Kidney tubule cell (primary cell): Measurements from ENCODE around the gene CRABP1.
"Not testable (repeated sequence)": the region's sequence is repeated elsewhere in the genome, so short reads cannot be mapped to it uniquely, and the experiment has no call there.

Experiments
- DNase-seq: peaks from one replicate; pipeline ENCODE4 v3.0.0-alpha.2; 2018; ENCODE audit warnings: low spot score

Gene CRABP1

DNA sequence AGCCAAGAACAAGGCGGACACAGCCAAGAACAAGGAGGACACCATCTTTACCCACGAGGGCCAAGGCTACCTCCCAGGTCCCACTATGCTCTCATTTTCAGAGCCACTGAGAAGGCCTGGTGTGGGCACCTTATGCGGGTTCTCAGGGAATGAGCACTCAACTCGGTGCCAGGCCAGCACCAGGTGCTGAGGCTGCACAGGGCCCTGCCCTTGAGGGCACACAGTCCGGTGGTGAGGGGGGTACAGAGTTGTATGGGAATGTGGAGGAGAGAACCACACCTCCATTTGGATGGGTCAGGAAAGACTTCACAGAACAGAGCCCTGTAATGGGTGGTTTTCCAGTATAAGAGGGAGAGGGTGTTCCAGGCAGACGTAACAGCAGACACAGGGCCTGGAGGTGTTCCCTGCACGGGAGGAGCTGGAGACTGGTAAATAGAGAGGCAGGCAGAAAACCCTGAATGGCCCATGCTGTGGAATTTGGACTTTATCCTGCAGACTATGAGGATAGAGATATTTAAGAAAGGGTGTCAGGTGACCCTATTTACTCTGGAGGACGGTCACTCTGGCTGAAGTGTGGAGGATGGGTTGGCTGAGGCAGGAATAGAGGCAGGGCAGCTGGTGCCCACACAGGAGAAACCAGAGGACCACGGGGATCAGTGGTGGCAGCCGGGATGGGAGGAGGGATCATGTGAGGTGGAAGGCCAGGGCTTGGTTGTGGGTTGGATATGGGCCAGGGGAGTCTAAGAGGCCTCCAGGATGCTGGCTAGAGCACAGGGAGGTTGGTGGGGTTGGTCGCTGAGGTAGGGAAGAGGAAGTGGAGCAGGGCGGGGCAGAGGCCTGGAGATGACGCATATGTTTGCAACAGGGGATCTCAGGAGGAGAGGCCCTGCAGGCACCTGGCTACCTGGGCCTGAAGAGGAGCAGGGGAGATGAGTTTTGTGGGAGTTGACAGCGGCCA lies 34.6 kb downstream of the CRABP1 start:
- peak; percentile 61 for DNase-seq

DNA sequence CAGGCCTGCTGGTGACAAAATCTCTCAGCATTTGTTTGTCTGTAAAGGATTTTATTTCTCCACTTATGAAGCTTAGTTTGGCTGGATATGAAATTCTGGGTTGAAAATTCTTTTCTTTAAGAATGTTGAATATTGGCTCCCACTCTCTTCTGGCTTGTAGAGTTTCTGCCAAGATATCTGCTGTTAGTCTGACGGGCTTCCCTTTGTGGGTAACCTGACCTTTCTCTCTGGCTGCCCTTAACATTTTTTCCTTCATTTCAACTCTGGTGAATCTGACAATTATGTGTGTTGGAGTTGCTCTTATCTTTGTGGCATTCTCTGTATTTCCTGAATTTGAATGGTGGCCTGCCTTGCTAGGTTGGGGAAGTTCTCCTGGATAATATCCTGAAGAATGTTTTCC lies 40.0 kb downstream of the CRABP1 start:
- not testable (repeated sequence) for DNase-seq

DNA sequence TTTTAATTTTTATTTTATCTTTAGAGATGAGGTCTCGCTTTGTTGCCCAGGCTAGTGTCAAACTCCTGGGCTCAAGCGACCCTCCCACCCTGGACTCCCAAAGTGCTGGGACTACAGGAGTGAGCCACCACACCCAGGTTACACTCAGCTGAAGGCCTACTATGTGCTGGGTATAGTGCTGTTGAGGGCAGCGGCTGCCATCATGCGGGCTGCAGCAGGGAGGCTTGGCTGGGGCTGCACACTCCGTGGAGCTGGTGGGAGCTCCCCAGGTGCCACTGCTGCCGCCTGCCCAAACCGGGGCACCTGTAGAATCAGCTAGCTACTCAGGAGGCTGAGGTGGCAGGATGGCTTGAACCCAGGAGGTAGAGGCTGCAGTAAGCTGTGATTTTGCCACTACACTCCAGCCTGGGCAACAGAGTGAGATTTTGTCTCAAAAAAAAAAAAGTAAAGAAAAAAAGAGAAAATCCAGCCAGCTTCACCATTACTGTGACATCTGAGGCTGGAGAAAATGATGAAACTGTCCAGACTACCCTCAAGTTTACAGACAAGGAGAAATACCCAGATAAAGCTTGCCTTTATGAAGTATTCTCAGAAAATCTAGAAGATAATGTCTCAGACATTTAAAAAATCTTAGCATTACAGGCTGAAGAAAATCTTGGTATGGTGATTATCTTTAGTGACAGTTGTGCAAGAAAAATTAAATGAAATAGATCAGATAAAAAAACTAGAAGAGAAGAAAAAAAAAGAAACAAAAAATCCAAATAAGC lies 42.1 kb downstream of the CRABP1 start:
- no peak for DNase-seq

DNA sequence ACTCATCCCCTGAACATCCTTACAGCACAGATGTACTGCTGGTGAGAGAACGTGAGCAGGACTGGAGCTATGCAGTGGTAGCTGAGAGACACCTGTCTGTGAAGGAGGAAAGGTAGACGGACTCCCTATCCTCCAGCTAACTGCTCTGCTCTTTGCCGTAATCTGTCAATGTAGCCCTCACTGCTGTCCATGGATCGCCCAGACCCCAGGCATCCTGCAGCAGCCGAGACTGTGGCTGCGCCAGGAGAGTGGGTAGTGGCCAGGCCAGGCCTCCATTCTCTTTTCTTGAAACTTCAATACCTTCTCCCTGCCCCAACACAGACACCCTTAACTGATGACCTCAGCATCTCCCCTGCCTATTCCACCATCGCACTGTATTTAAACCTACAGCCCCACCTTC lies 44.5 kb downstream of the CRABP1 start:
- no peak for DNase-seq

DNA sequence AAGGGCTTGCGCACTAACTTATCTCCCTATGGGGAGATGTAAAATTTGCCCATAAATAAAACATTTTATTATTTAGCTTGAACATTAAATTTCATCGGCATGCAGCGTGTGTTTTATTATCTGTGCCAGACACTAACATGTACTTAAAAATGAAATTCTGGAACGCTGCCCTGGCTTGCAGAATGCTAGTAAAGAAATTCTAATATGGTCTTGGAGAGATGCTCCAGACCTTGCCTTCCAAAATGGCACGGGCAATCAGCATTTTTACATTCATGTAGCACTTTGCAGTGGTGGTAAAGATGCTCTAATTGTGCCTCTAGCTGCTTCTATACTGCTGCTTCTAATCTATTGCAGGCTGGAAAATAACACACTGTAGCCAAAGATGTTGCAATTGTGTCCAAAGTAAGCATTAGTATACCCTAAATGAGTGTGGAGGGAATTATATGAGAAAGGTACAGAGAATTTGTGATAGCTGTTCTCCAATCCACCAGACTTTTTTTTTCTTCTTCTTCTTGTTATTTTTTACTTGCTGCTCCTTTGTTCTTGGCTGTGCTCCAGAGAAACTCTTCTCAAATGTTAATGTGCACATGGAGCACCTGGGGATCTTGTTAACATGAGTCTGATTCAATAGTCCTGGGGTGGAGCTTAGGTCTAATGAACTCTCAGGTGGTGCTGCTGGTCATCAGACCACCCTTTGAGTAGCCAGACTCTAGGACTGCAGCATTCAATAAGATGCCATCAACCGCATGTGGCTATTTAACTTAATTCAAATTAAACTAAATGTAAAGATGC lies 47.3 kb downstream of the CRABP1 start:
- no peak for DNase-seq

DNA sequence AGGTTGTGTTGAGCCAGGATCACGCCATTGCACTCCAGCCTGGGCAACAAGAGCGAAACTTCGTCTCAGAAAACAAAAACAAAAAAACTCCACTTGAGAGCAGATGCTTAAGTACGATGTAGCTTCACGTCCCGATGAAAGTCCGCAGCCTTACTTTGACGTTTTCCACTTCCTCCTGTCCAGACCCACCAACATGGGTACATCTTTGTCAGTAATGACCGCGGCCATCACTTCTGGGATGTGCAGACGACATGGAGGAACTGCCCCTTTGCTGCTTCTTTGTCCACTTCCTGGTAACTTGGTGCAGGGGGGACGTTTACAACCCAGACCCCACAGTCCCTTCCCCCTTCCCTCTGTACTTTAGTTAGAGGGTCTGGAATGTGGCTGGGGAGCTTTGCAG lies 48.7 kb downstream of the CRABP1 start:
- DNase-seq, result no peak

DNA sequence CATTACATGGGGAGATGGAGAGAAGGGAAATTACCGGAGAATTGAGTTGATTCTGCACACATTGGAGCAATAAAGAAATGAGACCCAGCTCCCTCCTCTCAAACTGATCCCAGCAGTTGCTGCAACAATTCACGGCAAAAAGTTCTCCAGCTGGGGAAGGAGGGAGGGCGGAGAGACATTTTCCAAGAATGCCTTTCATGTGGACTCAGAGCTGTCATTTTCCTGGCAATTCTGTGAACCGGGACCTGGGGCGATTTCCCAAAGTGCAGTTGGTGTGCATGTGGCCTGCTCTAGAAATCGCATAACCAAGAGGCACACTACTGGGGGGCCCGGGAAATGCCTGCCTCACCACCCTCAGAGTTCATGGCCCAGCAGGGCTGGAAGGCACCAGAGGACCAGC lies 49.2 kb downstream of the CRABP1 start:
- DNase-seq, result no peak

DNA sequence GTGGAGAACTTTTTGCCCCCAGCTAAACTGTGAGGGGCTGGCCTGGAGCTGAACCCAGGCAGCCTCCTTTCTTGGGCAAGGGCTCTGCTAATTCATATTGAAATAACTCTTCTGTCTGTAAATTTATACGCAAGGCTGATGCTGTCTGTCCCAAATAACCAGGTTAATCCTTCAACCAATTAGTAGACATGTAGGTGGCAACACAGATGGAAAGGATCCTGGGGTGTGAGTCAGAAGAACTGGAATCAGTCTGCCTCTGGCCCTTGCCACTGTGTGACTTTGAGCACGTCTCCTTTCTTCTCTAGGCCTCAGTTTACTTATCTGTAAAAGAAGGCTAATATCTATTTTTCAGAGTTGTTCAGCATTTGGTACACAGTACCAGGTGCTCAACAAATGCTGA lies 49.6 kb downstream of the CRABP1 start:
- DNase-seq, result no peak

DNA sequence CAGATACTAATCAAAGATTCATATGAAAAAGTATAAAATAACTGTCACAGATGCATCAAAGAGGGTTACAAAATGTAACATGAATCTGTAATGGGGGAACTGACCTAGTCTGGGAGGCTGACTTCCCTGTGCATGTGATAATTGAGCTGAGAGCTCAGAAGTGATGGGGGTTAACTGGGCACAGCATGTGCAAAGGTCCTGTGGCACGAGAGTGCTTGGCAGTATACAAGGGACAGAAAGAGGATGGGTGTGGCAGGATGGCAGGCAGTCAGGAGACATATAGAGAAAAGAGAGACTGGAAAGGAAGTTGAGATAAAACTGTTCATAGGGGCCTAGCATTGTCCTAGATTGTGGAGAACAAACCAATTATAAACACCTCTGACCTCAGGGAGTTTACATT lies 50.1 kb downstream of the CRABP1 start:
- no peak for DNase-seq

DNA sequence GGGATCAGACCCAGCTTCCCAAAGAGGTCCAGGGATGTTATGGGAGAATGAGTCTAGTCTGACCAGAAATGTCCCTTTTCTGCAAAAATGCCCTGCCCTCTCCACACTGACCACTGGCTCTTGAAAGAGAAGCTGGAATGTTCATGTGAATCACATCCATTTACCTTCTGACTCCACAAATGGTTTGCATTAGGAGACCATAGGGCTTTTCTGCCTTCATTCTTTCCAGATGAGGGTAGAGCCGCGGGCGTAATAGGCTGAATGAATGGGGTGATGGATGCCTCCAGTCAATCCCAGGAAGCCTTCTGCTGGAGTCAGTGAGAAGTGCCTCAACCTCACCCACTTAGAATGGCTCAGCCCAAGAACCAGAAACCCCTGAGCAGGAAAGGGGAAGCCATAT lies 50.7 kb downstream of the CRABP1 start:
- no peak for DNase-seq

DNA sequence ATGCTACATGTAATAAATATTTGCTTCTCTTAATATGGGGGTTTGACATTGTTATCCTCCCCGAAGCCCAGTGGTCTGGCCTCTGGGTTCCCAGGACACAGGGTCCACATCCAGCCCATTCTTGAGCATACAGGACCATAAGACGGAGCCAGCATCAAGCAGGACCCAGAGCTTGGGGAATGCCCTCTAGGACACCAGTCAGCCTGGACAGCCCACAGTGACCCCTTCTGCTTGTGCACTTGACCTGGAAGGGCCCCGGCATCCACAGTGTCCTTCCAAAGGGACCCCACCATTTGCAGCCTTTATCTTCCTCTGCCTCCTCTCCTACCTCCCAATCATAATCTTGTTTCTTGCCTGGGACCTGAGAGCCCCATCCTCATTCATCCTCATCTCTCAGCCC lies 51.6 kb downstream of the CRABP1 start:
- DNase-seq, result no peak

DNA sequence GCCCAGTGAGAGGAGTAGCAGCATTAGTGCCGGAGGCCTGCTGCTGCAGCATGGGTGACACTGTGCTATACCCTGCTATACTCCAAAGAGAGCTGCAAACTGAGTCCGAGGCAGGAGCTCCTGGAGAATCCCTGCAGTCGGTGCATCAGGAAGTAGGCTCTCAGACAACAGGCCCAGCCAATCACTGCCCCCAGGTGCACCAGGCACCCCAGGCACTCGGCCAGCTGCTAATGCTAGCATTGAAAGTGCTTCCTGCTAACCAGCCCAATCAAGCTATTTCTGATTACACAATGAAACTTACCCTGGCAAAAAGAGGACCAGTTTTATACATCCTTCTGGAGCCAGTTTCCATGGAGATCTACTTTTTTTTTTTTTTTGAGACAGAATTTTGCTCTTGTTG lies 52.3 kb downstream of the CRABP1 start:
- no peak for DNase-seq

DNA sequence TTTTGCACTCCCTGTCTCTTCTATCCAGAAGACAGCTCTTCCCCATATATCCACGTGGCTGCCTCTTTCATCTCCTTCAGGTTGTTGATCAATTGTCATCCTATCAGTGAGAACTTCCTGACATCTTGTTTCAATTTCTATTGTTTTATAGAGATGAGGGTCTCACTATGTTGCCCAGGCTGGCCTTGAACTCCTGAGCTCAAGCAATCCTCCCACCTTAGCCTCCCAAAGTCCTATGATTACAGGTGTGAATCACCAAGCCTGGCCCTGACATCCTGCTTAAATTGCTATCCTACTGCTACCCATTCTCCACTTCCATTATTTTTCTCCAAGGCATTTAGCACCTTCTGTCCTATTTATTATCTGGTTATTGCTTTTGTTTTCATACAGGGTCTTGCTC lies 53.0 kb downstream of the CRABP1 start:
- no peak for DNase-seq

DNA sequence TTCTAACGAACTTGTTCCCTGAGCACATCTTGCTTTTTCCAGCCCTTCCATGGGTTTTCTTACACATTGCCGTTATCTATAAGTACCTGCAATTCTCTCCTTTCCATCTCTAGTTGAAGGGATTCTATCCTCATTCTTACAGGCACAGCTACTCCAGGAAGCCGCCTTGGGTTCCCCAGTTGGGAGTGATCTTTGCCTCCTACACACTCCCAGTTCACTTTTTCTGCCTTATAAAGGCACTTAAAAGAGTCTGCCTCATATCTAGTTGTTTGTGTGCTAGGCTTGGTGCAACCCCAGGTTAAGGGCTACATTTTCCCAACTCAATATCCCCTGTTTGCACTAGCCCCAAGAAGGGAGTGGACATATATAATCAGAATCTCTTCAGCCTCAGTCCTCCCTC lies 53.9 kb downstream of the CRABP1 start:
- DNase-seq, result no peak

DNA sequence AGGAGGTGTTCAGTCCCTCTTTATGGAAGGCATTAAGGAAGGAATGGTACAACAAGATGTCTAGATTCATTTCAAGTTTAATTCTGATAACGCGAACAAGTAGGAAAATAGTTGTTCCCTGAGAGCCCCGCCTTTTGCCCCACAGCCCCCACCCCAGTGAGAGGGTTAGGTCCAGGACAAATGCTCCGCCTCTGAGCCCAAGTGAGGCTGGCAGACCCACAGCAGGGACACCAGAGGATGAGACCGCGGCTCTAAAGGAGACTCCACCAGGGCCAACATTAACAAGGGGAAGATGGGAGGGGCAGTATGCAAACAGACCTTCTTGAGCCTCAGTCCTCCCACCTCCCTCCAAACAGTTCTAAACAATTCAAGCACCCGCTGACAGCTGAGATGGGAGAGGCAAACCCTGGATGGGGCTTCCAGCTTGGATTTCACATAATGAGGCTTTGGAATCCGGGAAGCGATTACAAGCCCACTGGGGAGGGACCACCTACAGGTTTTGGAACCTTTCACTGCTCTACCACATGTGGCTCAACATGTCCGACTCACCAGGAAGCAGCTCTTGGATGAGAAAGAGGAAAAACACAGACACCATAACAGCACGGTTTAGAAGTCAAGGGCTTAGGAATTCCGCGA lies 54.9 kb downstream of the CRABP1 start:
- DNase-seq, result no peak

DNA sequence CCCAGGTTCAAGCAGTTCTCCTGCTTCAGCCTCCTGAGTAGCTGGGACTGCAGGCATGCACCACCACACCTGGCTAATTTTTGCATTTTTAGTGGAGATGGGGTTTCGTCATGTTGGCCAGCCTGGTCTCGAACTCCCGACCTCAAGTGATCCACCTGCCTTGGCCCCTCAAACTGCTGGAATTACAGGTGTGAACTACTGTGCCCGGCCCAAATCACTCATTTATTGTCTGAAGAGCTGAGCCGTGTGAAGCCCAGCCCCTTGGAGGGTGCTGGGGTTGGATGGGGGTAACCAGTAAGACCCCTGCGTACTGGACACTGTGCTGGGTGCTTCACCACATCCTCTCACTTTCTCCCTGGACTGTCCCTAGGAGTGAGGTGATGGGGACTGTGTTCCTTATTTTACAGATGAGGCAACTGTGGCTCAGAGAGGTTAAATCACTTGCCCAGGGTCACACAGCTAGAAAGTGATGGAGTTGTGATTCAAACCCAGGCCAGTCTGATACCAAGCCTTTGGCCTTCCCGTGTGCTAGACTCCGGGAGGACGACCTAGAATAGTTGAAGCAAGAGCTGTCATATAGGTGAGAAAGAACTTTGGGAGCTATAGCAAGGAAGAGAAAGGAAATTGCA lies 56.1 kb downstream of the CRABP1 start:
- no peak for DNase-seq

DNA sequence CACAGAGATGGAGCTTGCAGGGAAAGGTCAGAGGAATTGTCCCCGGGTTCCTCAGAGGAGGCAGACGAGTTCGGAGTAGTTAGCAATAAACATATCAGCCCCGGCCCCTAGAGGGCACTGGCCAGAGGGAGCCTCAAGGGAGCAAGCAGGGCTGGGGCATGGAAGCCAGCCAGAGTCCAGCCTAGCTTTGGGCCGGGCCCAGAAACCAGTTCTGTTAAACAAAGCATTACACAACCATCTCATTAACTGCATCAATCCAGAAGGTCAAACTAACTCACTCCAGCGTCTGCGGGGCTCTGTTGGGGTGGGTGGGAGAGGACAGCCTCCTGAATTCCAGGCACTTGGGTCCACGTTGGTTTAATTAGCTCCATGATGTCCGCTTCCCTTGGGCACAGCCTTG lies 56.8 kb downstream of the CRABP1 start:
- DNase-seq, result no peak

DNA sequence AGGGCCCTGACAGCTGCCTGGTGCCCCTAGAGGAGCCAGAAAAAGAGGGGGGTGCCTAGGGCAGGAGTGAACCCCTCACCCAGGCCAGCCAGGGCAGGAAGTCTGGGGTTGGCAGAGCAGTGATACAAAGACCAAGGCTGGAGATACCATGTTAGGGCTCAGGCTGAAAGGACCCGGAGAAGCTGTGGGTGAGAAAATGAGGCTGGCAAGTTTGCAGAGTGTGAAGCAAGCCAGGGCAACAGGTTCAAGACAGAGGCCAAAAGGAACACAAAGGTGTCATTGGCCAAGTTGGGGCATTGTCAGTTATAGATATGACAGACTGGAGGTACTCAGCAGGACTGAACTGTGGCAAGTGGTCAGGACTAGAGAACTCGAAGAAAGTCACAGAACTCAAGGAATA lies 57.2 kb downstream of the CRABP1 start:
- DNase-seq, result no peak
